Astrocyte of the spinal cord (primary cell): Measurements from ENCODE around the gene GRK6.

ENCODE experiments used
- DNase-seq: peaks from one replicate; pipeline ENCODE4 v3.0.0; 2011; ENCODE audit warnings: low read depth, low spot score
- H3K4me3 ChIP-seq: 2 replicates; pipeline ENCODE4 v1.5.1; 2011; ENCODE audit warnings: low read depth, mild to moderate bottlenecking, low read length, moderate library complexity
- CTCF ChIP-seq: IDR thresholded peaks from 2 replicates; pipeline ENCODE4 v1.5.1; 2012; ENCODE audit warnings: low read depth, mild to moderate bottlenecking, low read length, inconsistent platforms
- in situ Hi-C: cut with HindIII; loops from 2 replicates; pipeline ENCODE4 v1.10.0; 2017; ENCODE audit warnings: low sequenced_read_pairs

GRK6 gene

GRCh38 chr5:177429248-177430040 lies 3.0 kb downstream of the GRK6 start:
- in situ Hi-C loops, result no loop called here
- no peak for TF ChIP-seq CTCF
- DNase-seq, result no peak
- no peak overlapping the region for H3K4me3 ChIP-seq

- H3K4me3 ChIP-seq, result no peak overlapping the region
- in situ Hi-C loops, result no loop called here
- DNase-seq, result no peak
- TF ChIP-seq CTCF, result no peak
Measured at GRCh38 chr5:177430140-177430951, 3.9 kb downstream of the GRK6 start.

- in situ Hi-C loops, result no loop called here
- H3K4me3 ChIP-seq, result no peak overlapping the region
- TF ChIP-seq CTCF, result no peak
- DNase-seq, result no peak
Measured at GRCh38 chr5:177430972-177431316, 4.5 kb downstream of the GRK6 start.

GRCh38 chr5:177431317-177432142 lies 5.1 kb downstream of the GRK6 start:
- no peak for DNase-seq
- no peak overlapping the region for H3K4me3 ChIP-seq

GRCh38 chr5:177432143-177432838 lies 5.8 kb downstream of the GRK6 start:
- H3K4me3 ChIP-seq, result no peak overlapping the region
- no peak for DNase-seq
- no peak for TF ChIP-seq CTCF
- in situ Hi-C loops, result no loop called here

More at GRCh38 chr5:177431317-177432142, 5.1 kb downstream of the GRK6 start:
- no peak for TF ChIP-seq CTCF
- in situ Hi-C loops, result no loop called here
